Sigmoid colon (tissue), 4 donors: Measurements from ENCODE around the gene ZSWIM6.

Experiments
- EP300 ChIP-seq, 4 donors: sonication (generic); formaldehyde crosslinking; IDR thresholded peaks; one replicate each; pipeline ENCODE4 v1.6.1; 2017; ENCODE audit warnings: antibody characterized with exemption in 4 of 4
- POLR2A ChIP-seq, 2 donors: fragments of 450-650 bp; IDR thresholded peaks; one replicate each; pipeline ENCODE4 v1.6.1; 2016; ENCODE audit warnings: antibody characterized with exemption in 2 of 2, mild to moderate bottlenecking in 2 of 2, moderate library complexity in 2 of 2
- TF ChIP-seq, protein P1 (sequence below), 4 experiments: fragments of 450-650 bp in 3 of 4; fragments of 200-600 bp in 1 of 4; IDR thresholded peaks; one replicate each; pipeline ENCODE4 v1.5.1; 2016 to 2019; ENCODE audit warnings: antibody characterized with exemption in 4 of 4, mild to moderate bottlenecking in 3 of 4, moderate library complexity in 2 of 4

DNA sequence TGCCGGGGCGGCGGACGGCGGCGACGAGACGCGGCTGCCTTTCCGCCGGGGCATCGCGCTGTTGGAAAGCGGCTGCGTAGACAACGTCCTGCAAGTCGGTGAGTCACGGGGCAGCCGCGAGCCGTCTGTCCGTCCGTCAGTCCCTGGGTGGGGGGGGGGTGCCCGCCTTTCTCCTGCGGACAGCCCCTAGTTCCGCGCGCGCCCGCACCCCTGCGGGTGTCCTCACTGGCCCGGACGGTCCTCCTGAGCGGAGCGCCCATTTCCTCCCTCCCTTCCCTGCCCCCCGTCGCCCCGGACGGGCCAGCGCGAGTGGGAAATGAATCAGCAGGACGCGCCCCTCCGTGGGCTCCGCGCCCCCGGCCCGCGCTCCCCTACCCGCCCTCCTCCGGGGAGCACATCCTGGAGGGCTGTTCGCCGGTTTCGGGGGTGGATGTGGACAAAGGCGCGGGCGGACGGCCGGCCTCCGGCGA, 828 bp downstream of the ZSWIM6 start:
- TF ChIP-seq, protein P1, sequence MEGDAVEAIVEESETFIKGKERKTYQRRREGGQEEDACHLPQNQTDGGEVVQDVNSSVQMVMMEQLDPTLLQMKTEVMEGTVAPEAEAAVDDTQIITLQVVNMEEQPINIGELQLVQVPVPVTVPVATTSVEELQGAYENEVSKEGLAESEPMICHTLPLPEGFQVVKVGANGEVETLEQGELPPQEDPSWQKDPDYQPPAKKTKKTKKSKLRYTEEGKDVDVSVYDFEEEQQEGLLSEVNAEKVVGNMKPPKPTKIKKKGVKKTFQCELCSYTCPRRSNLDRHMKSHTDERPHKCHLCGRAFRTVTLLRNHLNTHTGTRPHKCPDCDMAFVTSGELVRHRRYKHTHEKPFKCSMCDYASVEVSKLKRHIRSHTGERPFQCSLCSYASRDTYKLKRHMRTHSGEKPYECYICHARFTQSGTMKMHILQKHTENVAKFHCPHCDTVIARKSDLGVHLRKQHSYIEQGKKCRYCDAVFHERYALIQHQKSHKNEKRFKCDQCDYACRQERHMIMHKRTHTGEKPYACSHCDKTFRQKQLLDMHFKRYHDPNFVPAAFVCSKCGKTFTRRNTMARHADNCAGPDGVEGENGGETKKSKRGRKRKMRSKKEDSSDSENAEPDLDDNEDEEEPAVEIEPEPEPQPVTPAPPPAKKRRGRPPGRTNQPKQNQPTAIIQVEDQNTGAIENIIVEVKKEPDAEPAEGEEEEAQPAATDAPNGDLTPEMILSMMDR (IDR thresholded peaks at IDR 0.05): no peak
- TF ChIP-seq POLR2A (IDR thresholded peaks at IDR 0.05): no peak
- no peak for TF ChIP-seq EP300 (IDR thresholded peaks at IDR 0.05)
